Measurements from ENCODE around the gene CACNA1C.
A peak's percentile ranks its signal among the peaks of the same experiment; 100 is the strongest.

Gene CACNA1C

DNA sequence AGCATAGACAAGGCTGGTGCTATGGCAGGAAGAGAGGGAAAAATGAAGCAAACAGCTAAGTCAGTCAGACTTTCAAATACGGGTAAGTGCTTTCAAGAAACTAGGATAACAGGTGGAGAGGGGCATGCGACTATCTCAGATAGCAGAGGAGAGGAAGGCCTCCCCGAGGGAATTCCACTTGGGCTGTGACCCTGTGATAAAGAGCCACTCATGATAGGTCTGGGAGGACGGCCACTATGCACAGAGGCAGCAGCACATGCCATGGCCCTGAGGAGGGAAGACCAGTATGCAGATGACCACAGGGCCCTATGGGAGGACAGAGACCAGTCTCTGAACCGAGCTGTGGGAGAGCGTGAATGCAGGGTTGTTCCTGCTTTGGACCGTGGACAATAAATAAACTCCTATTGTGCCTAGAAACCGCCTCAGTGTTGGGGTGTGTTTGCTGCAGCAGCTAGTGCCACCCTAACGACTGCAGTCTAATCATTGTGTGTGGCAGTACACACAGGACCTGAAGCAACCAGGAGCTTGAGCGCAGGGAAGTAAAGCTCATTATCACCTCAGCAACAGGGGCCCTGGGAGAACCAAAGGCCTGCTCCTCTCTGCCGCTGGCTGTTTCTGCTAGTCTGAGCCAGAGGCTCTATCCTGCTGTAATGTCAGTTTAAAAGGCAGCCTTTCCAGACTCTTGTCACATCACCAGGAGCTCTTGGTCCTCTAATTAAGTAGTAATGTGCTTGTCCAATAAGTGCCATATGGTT lies 119.1 kb downstream of the CACNA1C start:
- DNase-seq (ENCODE audit: low spot score) = no peak

DNA sequence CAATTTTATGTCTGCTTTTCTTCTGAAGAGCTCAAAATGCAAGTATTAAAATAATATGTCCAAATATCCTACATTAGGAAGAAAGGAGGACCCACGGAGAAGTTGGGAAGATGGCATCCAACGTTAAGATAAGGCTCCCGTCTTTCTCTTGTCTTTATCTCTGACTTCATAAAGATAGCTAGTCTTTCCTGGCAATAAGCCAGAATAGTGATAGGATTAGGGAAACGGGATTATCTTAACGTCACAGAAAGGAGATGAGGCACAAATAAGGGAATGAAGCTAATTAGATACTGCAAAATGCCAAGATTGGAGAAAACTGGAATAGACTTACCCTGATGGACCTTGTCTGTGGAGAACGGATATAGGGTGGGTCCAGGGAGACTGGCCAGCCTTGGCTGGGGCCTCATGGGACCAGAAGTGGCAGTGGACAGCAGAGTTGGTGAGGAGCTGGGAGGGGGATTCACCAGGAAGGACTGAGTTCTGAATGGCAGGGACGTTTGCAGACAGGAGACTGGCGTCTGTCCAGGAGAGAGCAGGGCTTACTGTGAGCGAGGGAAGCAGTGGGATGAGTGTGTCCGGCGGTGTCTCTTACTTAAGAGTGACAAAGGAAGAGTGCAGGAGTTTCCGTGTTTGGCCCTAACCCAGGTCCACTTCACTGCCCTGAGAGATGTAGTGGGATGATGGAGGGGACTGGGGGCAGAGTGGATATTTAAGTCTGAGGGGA lies 119.9 kb downstream of the CACNA1C start:
- DNase-seq (ENCODE audit: low spot score) = no peak

DNA sequence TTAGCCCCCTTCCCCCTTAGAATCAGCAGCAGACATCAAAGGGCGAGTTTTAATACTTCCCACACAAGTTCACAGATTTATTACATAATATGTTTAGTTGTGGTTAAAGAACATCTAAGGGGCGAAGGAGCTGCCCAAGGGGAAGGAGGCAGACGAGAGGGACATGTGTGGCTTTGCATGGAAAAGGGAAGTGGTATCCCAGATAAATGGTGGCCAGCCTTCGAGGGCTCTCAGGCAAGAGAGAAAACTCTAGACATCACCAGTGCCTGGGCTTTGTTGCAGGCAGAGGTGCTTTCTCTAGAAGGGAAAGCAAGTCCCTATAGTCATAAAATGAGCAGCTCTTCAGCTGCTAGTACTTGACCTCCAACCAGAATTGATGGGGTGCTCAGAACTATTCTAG lies 121.2 kb downstream of the CACNA1C start:
- DNase-seq (ENCODE audit: low spot score) = no peak

DNA sequence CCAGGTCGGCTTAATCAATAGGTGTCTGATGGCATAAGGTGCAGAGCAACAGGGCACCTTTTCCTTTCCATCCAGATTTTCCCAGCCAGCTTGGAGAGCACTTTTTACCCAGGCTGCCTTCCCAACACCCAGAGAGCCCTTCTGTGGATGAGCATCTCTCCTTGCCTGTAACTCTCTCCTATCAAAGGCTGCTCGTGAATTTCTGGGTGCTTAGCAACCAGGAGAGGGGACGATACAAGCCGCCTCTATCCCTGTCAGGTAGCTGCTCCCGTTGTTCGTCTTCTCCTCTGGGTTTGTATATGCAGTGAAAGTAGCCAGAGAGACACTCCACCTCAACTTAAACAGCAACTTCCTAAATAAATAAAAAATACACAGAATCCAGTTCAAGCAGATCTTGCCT lies 124.2 kb downstream of the CACNA1C start:
- no peak for DNase-seq (ENCODE audit: low spot score)

DNA sequence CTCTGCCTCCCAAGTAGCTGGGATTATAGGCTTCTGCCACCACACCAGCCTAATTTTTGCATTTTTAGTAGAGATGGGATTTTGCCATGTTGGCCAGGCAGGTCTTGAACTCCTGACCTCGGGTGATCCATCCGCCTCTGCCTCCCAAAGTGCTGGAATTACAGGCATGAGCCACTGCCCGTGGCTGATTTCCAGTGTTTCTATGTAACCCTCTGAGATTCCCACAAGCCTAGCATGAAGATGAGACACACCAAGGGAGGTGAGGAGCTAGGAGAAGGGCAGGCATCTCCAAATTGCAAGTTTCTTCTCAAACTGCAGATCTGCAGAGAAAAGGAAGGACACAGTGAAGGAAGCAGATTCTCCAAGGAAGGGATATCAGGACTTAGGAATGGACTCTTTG lies 125.0 kb downstream of the CACNA1C start:
- DNase-seq (ENCODE audit: low spot score) = no peak

DNA sequence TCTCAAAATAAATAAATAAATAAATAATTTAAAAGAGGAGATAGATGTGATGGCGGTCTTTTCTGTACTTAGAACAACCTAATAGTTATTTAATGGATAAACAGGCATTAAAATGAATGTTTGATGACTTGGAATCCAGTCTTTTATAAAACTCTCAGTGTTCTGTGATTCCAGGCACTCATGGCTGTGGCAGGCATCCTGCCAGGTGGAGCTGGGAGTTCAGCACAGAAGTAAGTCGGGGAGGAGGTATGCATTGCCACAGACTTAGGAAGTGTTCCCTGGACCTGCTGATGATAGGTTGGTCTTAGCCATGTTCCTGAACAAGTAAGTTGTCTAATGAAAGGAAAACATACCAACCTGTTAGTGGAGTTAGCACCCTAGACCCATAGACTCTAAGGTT lies 126.3 kb downstream of the CACNA1C start:
- DNase-seq (ENCODE audit: low spot score) = no peak

DNA sequence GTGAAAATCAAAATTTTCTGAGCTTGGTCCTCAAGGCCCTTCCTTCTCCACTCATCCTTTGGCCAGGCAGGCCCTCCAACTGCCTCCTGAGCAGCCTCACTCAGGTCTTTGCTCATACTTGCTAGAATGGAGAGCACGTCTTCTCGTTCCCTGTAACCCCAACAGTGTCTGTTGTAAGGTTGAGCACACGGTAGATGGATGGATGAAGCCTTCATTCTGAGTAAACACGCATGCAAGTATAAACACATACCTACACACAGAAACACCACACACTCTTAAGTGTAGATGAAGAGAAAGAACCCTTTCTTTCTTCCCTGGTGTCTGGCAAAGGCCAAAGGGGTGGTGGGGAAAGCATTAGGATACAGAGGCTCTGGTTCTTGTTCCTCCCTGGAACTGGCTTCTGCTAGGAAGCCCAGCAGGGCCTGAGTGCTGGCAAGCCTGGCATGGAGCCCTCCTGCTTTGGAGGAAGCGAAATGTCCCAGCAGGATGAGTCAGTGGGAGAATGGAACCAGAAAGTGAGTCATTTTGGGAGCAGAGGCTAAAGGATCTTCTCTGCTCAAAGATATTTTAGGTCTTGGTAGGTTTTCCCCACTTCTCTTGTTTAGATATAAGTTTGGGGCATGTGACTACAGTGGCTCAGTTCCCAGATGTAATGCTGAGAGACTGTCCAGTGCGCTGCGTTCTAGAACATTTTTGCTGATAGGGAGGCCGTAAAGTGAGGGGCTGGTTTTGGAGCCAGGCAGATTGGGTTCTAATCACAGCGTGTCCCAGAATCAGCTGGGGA lies 127.4 kb downstream of the CACNA1C start:
- no peak for DNase-seq (ENCODE audit: low spot score)

DNA sequence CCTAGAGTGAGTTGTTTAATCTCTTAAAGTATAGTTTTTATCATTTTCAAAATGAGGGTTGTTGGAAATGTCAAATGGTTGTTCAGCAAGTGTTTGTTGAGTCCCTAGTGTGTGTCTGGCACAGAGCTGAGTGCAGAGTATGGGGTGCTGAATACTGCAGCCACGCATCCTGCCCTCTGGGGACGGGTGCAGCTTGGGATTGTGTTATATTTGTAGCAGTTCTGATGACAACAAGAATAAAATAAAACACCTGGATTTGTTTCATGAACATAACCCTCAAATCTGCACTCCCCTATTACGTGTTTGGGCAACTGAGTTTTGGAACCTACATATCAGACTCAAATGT lies 127.9 kb downstream of the CACNA1C start:
- no peak for DNase-seq (ENCODE audit: low spot score)

DNA sequence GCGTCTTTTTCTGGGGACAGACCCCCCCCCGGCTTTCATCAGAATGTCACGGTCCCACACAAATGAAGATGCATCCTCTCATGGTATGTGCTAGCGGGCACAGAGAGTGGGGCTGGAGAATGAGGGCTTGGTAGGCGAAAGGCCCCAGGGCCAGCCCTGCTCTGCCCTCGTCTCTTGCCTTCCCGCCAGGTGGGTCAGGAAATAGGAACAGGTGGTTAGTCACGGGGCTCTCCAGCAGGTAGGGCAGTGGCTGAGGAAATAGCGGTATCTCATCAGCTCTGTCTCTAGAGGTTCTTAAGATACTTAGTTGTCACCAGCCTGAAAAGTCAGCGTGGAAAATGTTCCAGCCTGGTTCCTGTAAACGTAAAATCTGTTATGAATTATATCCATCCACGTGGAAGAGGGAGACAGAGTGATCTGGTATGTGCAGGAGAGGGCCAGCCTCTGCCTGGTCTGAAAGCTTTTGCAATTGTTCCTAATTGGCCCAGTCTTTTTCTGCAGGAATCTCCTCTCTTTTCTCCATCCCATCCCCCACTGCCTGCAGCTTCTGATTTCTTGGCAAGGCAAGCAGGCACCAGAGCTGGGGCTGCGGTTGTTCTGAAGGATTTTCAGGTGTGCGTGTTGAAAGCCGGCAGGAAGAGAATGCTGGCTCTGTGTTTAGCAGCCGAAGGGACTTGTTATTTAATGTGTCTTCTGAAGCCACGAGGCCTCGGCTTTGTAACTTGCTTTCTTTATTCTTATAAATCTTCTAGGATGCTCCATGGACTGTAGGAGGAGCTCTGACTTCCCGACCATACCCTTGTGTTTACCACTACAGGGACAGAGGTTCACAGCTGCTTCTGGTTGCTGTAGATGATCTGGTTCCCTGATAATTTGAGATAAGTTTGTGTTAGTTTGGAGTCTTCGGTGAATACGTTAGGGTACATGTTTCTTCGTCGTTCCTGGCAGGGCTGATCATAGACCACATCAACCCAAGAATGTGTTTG lies 131.1 kb downstream of the CACNA1C start:
- no peak for DNase-seq (ENCODE audit: low spot score)

DNA sequence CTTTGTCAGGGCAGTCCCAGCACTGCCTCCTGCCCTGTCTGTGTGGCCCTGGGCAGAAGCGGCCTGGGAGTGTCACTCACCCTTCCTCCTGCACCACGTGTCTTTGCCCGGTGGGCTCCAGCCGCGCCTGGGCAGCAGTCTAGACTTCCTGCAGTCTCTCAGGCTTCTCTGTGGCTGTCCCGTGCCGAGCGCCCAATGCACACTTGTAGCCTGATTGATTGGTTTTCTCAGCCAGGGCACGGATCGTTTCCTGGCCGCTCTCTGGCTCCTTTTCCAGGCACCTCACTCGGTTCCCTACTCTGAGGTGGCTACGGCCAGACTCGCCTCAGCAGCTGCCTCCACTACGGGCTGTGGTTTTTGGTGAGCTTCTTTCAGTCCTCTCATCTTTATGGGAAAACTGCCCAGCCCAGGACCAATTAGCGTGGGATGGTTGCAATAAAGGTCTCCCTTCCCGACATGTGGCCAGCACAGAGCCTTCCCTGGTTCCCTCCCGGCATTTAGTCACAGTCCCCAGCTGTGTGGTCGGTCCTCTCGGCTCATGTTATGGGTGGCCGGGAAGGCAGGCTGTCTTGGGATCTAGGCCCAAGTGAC lies 133.1 kb downstream of the CACNA1C start:
- DNase-seq (ENCODE audit: low spot score) = no peak

DNA sequence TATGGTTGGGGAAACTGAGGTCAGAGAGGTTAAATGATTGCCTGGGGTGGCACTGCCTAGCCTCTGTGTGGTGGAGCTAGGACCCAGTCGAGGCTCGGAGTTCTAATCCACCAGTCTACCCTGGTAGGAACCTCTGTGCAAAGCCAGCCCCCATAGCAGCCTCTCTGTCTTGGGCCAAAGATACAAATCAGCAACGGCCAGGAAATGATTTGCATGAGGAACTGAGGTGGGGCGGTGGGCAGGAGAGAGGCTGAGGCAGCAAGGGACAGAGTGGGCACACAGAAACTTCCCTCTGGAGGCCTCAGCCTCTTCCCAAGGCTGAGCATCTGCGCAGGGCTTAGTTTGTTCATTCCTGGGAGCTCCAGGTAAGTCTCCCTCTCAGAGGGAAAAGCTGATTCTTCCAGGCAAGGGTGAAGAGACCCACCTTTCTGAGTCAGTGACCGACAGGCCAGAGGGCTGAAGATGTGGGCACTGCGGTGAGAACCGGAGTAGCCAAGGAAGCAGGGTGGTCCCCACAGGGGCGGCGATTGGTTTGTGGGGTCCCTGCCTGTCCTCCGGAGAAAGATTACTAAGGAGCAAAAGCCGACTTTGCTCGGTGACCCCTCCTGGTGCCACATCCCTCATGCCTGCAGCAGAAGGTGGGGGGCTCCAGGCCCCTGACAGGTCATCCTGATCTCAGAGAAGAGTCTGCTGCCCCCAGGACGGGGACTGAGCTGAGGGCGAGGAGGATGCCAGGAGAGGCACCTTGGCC lies 134.6 kb downstream of the CACNA1C start:
- no peak for DNase-seq (ENCODE audit: low spot score)

DNA sequence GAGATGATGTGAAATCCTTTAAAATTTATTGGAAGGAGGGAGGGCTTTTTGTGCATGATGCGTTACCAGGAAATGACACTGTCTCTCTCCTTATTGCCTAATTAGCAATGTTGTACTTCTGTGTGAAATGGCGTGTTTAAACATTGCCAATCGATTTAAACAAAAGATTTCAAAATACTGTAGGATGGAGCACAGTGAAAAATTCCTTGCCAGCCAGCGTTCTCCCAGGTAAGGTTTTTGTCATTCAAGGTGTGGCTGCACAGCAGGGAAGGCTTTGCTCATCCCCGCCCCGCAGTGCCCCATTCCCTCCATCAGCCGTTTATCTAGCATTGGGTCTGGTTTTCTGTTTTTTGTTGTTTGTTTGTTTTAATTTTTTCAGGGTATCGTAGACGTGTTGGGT lies 137.3 kb downstream of the CACNA1C start:
- DNase-seq (ENCODE audit: low spot score) = no peak

DNA sequence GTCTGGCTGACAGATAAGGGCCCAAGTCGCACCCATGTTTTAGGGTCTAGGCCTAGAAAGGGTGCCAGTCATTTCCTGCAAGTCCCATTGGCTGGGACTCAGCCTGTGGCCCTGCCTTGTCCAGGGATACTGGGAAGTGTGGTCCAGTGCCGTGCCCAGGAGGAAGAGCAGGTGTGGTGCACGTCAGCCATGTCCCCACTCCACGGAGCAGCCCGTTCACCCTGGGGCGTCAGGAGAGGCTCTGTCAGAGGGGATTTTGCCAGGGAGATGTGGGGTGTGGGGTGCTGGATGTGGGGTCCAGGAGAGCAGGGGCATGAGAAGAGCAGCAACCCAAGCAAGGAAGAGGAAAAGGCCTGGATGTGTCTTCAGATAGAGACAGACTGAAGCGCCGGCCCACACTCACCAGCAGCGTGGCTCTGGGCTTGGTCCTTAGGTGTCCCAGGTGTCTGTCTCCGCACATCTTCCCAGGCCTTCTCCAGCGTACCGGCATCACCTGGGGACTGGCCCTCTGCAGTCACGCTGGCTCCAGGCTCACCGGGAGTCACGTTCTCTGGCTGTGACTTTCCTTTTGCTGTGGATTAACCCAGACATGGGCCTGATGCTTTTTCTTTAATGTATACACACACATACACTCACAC lies 138.2 kb downstream of the CACNA1C start:
- no peak for DNase-seq (ENCODE audit: low spot score)

DNA sequence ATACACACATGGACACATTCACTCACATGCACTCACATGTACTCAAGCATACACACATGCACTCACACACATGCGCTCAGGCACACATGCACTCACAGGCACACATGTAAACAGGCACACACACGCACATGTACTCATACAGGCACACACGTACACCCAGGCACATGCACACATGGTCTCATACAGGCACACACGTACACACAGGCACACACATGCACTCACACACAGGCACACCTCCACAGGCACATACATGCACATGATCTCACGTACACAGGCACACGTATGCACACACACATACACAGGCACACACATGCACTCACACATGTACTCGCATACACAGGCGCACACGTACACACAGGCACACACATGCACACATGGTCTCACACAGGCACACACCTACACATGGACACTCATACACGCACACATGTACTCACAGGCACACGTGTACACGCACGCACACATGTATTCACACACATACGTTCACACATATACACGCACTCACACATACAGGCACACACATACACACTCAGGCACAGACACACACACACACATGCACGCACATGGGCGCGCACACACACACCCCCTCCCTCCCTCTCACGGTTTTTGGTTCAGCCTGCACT lies 138.9 kb downstream of the CACNA1C start:
- DNase-seq (ENCODE audit: low spot score) = no peak

DNA sequence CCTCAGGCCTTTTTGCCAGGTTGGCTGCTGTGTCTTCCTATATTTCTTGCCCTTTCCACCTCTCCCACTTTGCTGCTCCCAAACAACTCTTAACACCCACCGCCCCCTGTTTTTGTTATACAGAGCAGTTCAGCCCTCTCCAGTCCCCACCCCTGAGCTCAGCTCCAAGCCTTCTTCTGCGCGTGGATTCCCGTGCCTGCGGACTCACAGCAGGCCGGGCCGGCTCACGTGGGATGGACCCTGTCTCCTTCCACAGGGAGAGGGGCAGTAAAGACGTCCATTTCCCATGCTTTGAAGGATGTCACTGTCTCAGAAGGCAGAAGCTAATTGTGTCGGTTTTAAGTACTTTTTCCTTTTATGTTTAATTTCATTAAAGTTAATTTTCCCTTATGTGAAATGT lies 139.4 kb downstream of the CACNA1C start:
- DNase-seq (ENCODE audit: low spot score) = no peak

DNA sequence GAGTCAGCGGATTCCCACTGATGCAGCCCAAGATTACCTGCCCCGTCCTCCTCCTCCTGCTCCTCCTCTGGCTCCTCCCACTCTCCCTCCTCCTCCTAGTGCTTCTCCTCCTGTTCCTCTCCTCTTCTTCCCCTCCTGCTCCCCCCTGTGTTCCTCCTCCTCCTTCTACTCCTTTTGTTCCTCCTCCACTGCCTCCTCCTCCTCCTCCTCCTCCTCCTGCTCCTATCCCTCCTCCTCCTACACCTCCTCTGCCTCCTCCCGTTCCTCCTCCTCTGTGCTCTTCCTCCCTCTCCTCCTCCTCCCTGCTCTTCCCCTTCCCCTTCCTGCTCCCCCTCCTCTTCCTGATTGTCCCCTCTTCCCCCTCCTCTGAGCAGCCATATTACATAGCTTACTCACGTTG lies 141.3 kb downstream of the CACNA1C start:
- no peak for DNase-seq (ENCODE audit: low spot score)

DNA sequence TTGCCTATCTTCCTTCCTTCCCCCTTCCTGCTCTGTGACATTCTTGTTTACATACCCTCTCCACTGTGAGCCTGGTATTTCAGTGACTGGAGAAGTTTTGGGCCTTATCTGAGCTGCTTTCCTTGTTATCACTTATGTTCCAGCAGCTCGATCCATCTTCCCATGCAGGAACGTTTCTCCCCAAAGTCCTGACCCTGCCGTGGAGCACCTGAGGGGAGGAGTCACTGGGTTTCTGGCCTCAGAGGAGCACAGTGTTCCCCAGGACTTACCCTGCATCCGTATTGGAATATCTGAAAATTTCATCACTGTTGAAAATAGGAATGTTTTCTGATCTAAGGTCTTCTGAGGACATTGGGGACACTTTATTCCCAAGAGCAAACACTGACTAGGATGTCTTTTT lies 141.8 kb downstream of the CACNA1C start:
- no peak for DNase-seq (ENCODE audit: low spot score)

DNA sequence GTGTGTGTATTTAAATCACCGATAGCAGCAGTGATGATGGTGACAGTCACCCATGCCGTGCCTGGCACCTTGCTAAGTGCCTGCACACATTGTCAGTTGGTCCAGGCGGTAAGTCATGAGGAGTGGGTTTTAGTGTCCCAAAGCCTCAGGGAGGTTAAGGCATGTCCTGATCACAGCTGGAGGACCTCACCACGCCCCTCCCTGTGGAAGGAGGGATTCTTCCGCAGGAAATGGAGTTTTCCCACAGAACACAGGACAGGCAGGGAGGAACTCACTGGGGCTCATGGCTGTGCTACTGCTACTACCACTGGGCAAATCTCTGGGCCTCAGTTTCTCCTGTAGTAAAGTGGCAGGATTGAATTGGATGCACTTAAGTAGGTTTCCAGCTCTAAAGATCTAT lies 142.3 kb downstream of the CACNA1C start:
- DNase-seq (ENCODE audit: low spot score) = no peak

DNA sequence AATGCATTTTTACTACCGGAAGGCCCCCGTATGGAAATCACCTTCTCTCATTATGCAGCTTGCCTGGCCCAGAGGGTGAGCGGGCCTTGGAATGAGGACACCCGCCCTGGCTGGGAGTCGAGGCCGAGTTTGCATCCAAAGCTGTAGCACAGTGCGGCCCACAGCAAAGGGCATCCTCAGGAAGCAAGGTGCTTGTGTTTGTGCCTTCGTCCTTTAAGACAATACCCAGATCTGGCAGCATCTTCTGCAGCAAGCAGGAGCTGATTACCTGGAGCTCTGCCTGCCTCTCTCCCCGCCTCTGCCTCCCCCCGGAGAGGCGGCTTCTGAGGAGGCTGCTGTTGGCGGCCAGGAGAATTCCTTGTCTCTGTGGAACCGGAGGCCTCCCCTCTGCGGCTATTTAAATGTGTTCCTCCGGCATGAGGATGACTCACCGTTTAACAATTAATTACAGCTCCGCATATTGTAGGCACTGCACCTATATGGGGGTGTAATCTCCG lies 145.3 kb downstream of the CACNA1C start:
- DNase-seq (ENCODE audit: low spot score) = peak; percentile 78

DNA sequence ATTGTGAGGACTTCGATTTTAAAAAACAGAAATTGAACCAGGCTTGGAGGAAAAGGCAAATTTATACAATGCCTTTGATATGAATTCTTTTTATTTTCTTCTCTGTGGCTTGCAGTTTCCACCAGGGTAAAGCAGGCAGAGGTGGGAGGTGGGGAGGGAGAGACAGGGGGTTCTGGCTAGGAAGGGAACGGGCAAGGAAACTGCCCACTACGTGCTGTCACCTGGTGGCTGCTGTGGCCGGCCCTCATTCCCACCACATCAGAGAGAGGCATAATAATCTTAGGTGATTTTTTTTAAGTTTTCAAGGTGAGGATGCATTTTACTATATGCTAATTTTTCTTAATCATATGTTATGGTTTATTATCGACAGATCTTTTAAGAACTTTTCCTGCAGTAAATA lies 145.8 kb downstream of the CACNA1C start:
- DNase-seq (ENCODE audit: low spot score) = no peak

Data from putamen (tissue), 1 donor.